Keratinocyte (primary cell): ENCODE data around the gene CEL. TPM values are rescaled to one million over a fixed set of nuclear protein-coding genes. Genes with fewer than 3 reads are reported as not detected.
A peak's percentile ranks its signal among the peaks of the same experiment; 100 is the strongest.

Experiments used
- DNase-seq: peaks from one replicate; pipeline ENCODE4 v3.0.0-alpha.2; 2011; ENCODE audit warnings: low read depth, missing footprints, low spot score
- FAIRE-seq: peaks from 2 replicates; lab custom pipeline; 2011; peaks lifted over from hg19 to GRCh38; lab: Jason Lieb, UNC
- H2AFZ ChIP-seq: 2 replicates; pipeline ENCODE4 v1.6.0; 2012; ENCODE audit warnings: low read length, control low read depth, inconsistent platforms; ENCODE audit not compliant: control insufficient read depth
- H3K27ac ChIP-seq: 2 replicates; pipeline ENCODE4 v1.5.1; 2011; ENCODE audit warnings: low read length; ENCODE audit not compliant: control insufficient read depth, insufficient read depth
- H3K27me3 ChIP-seq: 3 replicates; pipeline ENCODE4 v1.6.0; 2011; ENCODE audit warnings: low read length; ENCODE audit not compliant: control insufficient read depth, insufficient read depth; ENCODE audit errors: extremely low read depth
- H3K36me3 ChIP-seq, 2 experiments: 2 replicates in 1 of 2; 3 replicates in 1 of 2; pipeline ENCODE4 v1.5.1; 2011; ENCODE audit warnings: low read length in 2 of 2, mild to moderate bottlenecking in 1 of 2; ENCODE audit not compliant: control insufficient read depth in 2 of 2, insufficient read depth in 2 of 2; ENCODE audit errors: extremely low read depth in 1 of 2
- H3K4me1 ChIP-seq: 3 replicates; pipeline ENCODE4 v1.5.1; 2011; ENCODE audit warnings: low read length; ENCODE audit not compliant: control insufficient read depth, insufficient read depth; ENCODE audit errors: extremely low read depth
- H3K4me2 ChIP-seq: 3 replicates; pipeline ENCODE4 v1.6.0; 2011; ENCODE audit warnings: low read depth, low read length; ENCODE audit not compliant: control insufficient read depth, insufficient read depth; ENCODE audit errors: extremely low read depth
- H3K4me3 ChIP-seq, 3 experiments: fragments of 200-600 bp in 1 of 3; sonication (generic) in 1 of 3; 2 replicates in 2 of 3; 3 replicates in 1 of 3; pipeline ENCODE4 v1.5.1; 2011 to 2016; ENCODE audit warnings: low read length in 3 of 3, mild to moderate bottlenecking in 3 of 3, control low read depth in 2 of 3, inconsistent platforms in 1 of 3, low read depth in 1 of 3, mixed read lengths in 1 of 3, mixed run types in 1 of 3, moderate library complexity in 1 of 3; ENCODE audit not compliant: control insufficient read depth in 2 of 3, insufficient read depth in 2 of 3; ENCODE audit errors: extremely low read depth in 1 of 3
- H3K79me2 ChIP-seq: 2 replicates; pipeline ENCODE4 v1.6.0; 2012; ENCODE audit warnings: low read length; ENCODE audit not compliant: control insufficient read depth, insufficient read depth
- H3K9ac ChIP-seq: 3 replicates; pipeline ENCODE4 v1.6.0; 2011; ENCODE audit warnings: low read length; ENCODE audit not compliant: control insufficient read depth, insufficient read depth; ENCODE audit errors: extremely low read depth
- H3K9me1 ChIP-seq: 3 replicates; pipeline ENCODE4 v1.6.0; 2011; ENCODE audit warnings: low read length; ENCODE audit not compliant: control insufficient read depth, insufficient read depth; ENCODE audit errors: extremely low read depth
- H3K9me3 ChIP-seq: 2 replicates; pipeline ENCODE4 v1.5.1; 2012; ENCODE audit warnings: low read depth, low read length; ENCODE audit not compliant: control insufficient read depth
- H4K20me1 ChIP-seq: 3 replicates; pipeline ENCODE4 v1.6.0; 2011; ENCODE audit warnings: low read length; ENCODE audit not compliant: control insufficient read depth, insufficient read depth; ENCODE audit errors: extremely low read depth
- EZH2 ChIP-seq: IDR thresholded peaks from one replicate; pipeline ENCODE4 v1.6.1; 2012; ENCODE audit warnings: inconsistent platforms, mild to moderate bottlenecking, low read length, moderate library complexity
- dilution Hi-C: fragments of 300-500 bp; cut with MboI; formaldehyde crosslinking; loops from one replicate; pipeline ENCODE4 v1.7.0; 2020; ENCODE audit warnings: low sequenced_read_pairs; ENCODE audit not compliant: extremely low pct_ligation_motif_present
- polyA plus RNA-seq, 5 experiments: library from polyadenylated mRNA; depleted of rRNA in 3 of 5; stranded (reverse) in 3 of 5; stranded (forward) in 1 of 5; unstranded in 1 of 5; fragments of >200 nt; gene quantifications; 1 replicate in 1 of 5; 2 replicates in 3 of 5; 3 replicates in 1 of 5; pipeline versions ENCODE4 v1.2.1 to v1.2.3, GENCODE V29; 2011 to 2012; ENCODE audit warnings: missing spikeins in 2 of 5, low read depth in 1 of 5, low replicate concordance in 1 of 5
- TF ChIP-seq, protein P1 (sequence below), 3 experiments: IDR thresholded peaks in 1 of 3; conservative IDR thresholded peaks in 1 of 3; optimal IDR thresholded peaks in 1 of 3; 2 replicates in 2 of 3; 3 replicates in 1 of 3; pipeline versions ENCODE3 to v1.5.1; 2011; ENCODE audit warnings: low read length in 3 of 3, mild to moderate bottlenecking in 3 of 3, moderate library complexity in 2 of 3, control low read depth in 1 of 3, inconsistent platforms in 1 of 3; ENCODE audit not compliant: insufficient read depth in 2 of 3; ENCODE audit errors: extremely low read depth in 1 of 3

Gene CEL
- polyA plus RNA-seq, 1 donor (not counting 4 experiments of a cell fraction or from before 2014, with no cell fraction given): 0.12 TPM

- Histone ChIP-seq H3K9ac (no peak overlapping the region), H3K4me3 (no peak overlapping the region), H3K9me3 (no peaks in the 10 kb centered on the region), H3K27ac (peak overlapping the region; percentile 41), H3K79me2 (peaks cover 67% of the 10 kb centered on the region), H3K27me3 (no peaks in the 10 kb centered on the region), H2AFZ (no peak overlapping the region), H3K4me2 (peak overlapping the region; percentile 60), H3K36me3 (peaks cover 2 to 3% of the 10 kb centered on the region in 2 experiments), H4K20me1 (no peaks in the 10 kb centered on the region), H3K4me1 (peaks cover 15% of the 10 kb centered on the region), H3K9me1 (no peaks in the 10 kb centered on the region)
- FAIRE-seq: no peak
- no peak for DNase-seq
- TF ChIP-seq, protein P1, sequence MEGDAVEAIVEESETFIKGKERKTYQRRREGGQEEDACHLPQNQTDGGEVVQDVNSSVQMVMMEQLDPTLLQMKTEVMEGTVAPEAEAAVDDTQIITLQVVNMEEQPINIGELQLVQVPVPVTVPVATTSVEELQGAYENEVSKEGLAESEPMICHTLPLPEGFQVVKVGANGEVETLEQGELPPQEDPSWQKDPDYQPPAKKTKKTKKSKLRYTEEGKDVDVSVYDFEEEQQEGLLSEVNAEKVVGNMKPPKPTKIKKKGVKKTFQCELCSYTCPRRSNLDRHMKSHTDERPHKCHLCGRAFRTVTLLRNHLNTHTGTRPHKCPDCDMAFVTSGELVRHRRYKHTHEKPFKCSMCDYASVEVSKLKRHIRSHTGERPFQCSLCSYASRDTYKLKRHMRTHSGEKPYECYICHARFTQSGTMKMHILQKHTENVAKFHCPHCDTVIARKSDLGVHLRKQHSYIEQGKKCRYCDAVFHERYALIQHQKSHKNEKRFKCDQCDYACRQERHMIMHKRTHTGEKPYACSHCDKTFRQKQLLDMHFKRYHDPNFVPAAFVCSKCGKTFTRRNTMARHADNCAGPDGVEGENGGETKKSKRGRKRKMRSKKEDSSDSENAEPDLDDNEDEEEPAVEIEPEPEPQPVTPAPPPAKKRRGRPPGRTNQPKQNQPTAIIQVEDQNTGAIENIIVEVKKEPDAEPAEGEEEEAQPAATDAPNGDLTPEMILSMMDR (optimal IDR thresholded peaks at IDR 0.05 in 1 of 3, IDR thresholded peaks at IDR 0.05 in 1 of 3, conservative IDR thresholded peaks at IDR 0.05 in 1 of 3; ENCODE audit: extremely low read depth in 1 of 3, insufficient read depth in 2 of 3, low read length in 3 of 3): no peak
- no peak for TF ChIP-seq EZH2
- dilution Hi-C loops: no loop called here
Measured at GRCh38 chr9:133032171-133032570, 29.6 kb upstream of the CEL start.

GRCh38 chr9:133035669-133036068, 26.1 kb upstream of the CEL start:
- dilution Hi-C loops: no loop called here

More at GRCh38 chr9:133035669-133036068, 26.1 kb upstream of the CEL start:
- DNase-seq: no peak
- no peak overlapping the region for H2AFZ ChIP-seq
- TF ChIP-seq, protein P1 (optimal IDR thresholded peaks at IDR 0.05 in 1 of 3, IDR thresholded peaks at IDR 0.05 in 1 of 3, conservative IDR thresholded peaks at IDR 0.05 in 1 of 3; ENCODE audit: extremely low read depth in 1 of 3, insufficient read depth in 2 of 3, low read length in 3 of 3): no peak
- no peak for TF ChIP-seq EZH2
- peaks cover 9% of the 10 kb centered on the region for H3K4me1 ChIP-seq
- no peaks in the 10 kb centered on the region for H3K27me3 ChIP-seq
- H3K4me2 ChIP-seq: no peak overlapping the region
- no peaks in the 10 kb centered on the region for H3K9me1 ChIP-seq
- peaks cover 83% of the 10 kb centered on the region for H3K79me2 ChIP-seq
- H3K9ac ChIP-seq: no peak overlapping the region
- FAIRE-seq: no peak
- H3K4me3 ChIP-seq: no peak overlapping the region
- H3K36me3 ChIP-seq: peaks cover 3% of the 10 kb centered on the region in 2 experiments
- H4K20me1 ChIP-seq: peaks cover 5% of the 10 kb centered on the region
- no peaks in the 10 kb centered on the region for H3K9me3 ChIP-seq
- H3K27ac ChIP-seq: no peak overlapping the region
